RPMI8226 (cell line): ENCODE data around the gene HAAO.
"Not testable (repeated sequence)": the region's sequence is repeated elsewhere in the genome, so short reads cannot be mapped to it uniquely, and the experiment has no call there.

Source experiments
- DNase-seq: peaks from one replicate; pipeline ENCODE4 v3.0.0-alpha.2; 2015

Gene HAAO

GRCh38 chr2:42792583-42793333 lies at the start of gene HAAO:
Gene HAAO, minus strand, starts transcription at chr2:42792583. Its CDS starts 47 bp downstream, at chr2:42792536.
- no peak for DNase-seq

DNA sequence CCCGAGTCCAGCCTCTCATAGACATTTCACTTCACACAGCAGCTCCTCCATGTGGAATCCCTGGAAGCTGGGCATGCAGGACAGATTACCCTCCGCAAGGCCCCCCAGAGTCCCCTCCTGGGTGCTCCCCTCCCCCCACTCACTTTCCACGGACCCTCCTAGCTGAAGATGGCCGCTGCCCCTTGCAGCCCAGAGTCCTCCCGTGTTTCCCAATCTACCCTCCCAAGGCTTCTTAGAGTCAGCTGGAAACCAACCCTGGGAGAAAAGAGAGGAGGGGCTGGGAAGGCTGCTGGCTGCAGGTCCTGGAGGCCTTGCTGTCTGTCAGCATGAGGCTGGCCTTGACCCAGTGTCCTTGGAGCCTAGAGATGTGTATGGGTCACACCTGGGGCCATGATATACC lies 49.0 kb upstream of the HAAO start:
- no peak for DNase-seq

- DNase-seq = no peak
These were observed 48.4 kb upstream of the HAAO start for GRCh38 chr2:42840760-42841159.

DNA sequence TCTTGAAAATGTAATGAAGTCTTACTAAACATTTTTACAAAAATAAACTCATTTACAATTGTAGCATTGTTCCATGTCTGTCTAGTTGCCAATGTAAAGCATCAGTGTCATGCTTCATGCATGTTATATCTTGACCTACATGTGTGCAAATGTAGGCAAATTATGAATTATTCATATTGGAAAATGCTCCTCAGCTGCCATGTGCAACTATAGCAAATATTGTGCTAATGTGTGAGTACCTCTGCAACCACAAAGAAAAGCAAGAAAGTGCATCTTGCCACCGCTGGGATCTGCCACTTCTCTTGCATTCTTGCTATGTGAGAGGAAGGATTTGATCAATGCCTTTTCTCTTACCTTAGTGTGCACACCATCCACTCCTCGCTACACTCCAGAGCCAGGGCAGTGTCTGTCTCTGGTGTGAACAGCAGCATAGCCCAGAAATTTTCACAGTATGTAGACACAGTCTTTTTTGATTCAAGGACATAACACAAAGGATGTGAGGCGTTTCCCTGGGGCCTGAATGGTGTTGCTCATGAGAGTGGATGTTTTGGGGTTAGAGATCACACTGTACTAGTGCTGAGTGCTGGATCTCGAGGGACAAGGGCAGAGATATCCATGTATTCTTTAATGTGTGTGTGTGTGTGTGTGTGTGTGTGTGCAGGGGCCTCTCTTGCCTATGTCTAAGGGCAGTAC lies 47.6 kb upstream of the HAAO start:
- no peak for DNase-seq

DNA sequence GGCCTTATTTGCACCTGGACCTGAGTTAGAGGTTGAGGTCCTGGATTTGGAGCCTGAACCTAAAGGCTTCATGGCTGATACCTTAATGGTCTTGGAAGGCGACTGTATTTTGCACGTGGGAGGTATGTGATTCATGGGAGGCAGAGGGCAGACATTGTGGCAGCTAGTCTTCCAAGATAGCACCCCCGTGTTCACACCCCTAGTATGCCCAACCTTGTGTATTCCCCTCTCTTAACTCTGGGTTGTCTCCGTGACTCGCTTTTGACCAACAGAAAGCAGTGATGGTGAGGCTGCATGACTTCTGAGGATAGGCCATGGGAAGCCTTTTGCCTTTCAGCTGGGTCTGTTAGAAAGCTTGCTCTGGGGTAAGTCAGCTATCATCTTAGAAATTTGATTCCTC lies 45.8 kb upstream of the HAAO start:
- no peak for DNase-seq

- no peak for DNase-seq
These were observed 43.4 kb upstream of the HAAO start for GRCh38 chr2:42835577-42836371.

- DNase-seq = no peak
These were observed 41.8 kb upstream of the HAAO start for GRCh38 chr2:42834161-42834560.

- DNase-seq = no peak
These were observed 39.9 kb upstream of the HAAO start for GRCh38 chr2:42832289-42832634.

- not testable (repeated sequence) for DNase-seq
These were observed 39.3 kb upstream of the HAAO start for GRCh38 chr2:42831575-42832288.

GRCh38 chr2:42830922-42831574 lies 38.7 kb upstream of the HAAO start:
- no peak for DNase-seq

DNA sequence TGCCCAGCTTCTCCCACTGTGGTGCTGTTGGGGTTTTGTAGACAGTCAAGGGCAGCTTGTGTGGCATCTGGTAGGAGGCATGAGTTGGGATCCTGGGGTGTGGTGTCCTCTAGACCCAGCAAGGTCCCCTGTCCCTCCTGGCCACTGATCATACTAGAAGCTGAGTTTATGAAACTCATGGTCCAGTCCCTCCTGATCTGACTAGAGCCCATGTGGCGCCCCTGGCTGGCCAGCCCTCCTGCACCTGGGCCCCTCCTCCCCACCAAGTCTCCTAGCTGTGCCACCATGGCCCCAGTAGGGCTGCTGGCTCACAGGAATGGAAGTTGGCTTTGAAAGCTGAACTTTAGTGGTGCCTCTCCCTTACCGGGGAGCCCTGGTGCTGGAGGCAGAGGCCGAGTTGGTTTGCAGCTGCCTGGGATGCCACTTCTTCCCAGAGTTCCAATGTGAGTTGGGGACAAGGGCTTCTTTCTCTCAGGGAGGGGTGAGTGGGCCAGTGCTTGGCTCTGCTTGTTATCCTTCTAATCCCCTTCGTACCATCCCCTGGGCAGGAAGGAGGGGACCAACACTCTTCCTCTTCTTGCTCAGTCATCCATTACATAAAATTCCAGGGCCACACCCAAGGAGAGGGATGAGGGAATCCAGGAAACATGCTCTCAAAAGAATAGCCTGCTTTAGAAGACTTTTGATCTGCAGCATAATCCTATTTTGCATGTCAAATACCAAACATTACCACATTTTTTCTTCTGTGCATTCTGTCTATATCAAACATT lies 37.5 kb upstream of the HAAO start:
- no peak for DNase-seq

DNA sequence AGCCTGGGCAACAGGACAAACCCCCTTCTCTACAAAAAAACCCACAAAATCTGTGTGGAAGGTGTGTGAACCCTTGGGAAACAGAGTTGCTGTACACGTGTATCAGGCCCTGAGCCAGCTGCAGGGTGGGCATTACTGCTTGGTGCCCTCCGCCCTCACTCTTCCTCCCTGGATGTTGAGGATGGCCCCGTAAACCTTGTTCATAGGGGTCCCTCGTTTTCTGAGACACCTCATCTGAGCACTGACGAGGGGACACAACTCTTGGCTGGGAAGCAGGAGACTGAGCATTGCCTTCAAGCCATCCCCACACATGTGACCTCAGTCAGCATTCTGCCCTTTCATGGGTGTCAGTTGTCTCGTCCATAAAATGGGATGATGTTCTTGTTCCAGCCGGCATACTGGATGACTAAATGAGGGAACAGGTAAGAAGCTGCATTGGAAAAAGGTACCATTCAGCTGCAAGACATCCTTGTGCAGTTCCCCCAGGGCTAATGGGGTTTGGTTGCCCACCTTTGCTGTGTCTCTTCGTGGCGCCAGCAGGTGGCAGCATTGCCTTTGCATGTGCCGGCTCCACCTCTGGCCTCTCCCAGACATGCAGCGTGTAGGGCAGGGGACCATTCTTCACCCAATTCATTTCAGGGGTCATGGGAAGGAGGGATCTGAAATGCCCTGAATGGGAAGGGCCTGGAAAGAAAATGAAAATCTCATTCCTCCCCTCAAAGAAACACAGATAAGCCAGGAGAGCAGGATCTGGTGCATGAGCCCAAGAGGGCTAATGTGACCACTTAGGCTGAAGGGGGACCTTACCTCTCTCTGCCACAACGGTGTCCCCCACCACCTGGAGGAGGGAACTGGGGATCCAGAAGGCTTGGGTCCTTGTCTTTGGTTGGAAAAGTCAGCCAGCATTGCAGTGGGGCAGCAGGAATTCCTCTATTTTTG lies 36.4 kb upstream of the HAAO start:
- DNase-seq = peak; percentile 70

GRCh38 chr2:42827647-42828486 lies 35.5 kb upstream of the HAAO start:
- peak; percentile 85 for DNase-seq

DNA sequence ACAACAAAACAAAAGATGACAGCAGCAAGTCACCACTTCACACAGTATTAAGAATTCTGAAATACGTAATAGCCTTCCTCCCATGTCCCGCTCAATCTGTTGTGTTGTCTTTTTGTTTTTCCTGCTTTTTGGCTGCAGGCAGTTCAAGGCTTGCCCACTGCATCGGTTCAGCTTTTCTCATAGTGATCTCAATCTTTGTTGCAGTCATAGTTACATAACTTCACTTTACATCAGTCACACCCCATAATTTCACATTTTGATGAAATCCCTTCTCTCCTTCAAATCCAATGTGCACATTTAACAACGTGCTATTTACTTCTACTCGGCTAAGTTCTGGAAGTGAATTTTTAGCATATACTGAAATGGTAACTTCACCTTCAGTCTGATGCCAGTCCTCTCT lies 33.8 kb upstream of the HAAO start:
- DNase-seq = no peak

DNA sequence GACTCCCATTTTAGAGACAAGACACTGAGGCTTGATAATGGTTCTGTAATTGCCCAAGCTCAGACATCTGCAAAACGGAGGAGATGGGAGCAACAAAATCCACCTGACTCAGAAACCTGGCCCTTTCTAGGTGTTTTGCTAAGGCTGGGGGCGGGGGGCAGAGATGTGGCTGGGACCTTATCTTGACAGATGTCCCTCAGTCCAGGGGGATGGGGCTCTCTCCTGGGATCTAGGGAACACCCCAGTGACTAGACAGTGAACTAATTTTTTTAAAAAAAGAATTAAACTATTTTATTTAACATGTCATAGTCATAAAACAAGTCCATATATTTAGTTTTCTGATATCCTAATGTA lies 32.0 kb upstream of the HAAO start:
- no peak for DNase-seq

GRCh38 chr2:42823744-42824453 lies 31.5 kb upstream of the HAAO start:
- no peak for DNase-seq

DNA sequence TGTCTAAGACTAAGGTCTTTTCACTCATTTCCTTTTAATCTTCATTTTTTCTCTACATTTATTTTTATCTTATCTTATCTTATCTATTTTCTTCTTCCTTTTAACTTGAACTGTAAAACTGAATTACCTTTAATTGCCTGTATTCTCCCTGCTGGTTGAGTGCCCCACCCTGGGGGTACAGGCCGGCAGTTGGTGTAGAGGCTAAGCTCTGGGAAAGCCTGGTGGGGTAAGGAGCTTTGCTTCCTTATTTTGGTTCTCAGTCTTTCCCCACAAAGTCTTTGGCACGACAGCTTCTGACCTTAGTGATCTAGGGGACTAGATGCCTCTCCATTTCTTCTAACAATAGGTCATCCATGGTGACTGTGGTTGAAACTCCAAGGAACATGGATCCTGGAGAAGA lies 26.8 kb upstream of the HAAO start:
- DNase-seq = no peak

GRCh38 chr2:42815726-42816125 lies 23.3 kb upstream of the HAAO start:
- no peak for DNase-seq

DNA sequence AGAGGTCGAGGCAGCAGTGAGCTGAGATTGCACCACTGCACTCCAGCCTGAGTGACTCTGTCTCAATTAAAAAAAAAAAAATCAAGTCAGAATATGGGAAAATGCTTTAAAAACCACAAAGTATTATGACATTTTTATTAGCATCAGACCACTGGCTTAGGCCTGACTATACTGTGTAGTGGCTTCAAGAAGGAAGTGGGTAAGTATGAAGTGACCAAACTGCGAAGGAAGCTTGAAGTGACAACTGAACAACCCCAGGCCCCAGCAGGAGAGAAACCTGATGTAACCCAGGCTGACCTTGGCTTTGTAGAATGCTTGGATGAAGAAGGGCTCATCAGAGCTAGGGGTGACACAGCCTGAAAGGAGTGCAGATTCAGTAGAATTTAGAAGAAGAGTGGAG lies 21.4 kb upstream of the HAAO start:
- DNase-seq = no peak
